ENCODE measurements around the gene MEIS2.

The MEIS2 gene

GRCh38 chr15:37078566-37078965 lies 21.8 kb downstream of the MEIS2 start:
- H3K36me3 ChIP-seq (ENCODE audit: insufficient read depth, low read length): peaks cover 68% of the 10 kb centered on the region
- no peak overlapping the region for H3K4me2 ChIP-seq (ENCODE audit: low read length)
- H3K27ac ChIP-seq (ENCODE audit: low read depth, low read length, poor library complexity, severe bottlenecking): no peak overlapping the region
- no peaks in the 10 kb centered on the region for H3K9me2 ChIP-seq (ENCODE audit: low read depth, low read length)
- H2AFZ ChIP-seq (ENCODE audit: low read length): no peak overlapping the region
- TF ChIP-seq EZH2 (IDR thresholded peaks at IDR 0.05; ENCODE audit: borderline replicate concordance, low read length): no peak
- TF ChIP-seq, protein P1, sequence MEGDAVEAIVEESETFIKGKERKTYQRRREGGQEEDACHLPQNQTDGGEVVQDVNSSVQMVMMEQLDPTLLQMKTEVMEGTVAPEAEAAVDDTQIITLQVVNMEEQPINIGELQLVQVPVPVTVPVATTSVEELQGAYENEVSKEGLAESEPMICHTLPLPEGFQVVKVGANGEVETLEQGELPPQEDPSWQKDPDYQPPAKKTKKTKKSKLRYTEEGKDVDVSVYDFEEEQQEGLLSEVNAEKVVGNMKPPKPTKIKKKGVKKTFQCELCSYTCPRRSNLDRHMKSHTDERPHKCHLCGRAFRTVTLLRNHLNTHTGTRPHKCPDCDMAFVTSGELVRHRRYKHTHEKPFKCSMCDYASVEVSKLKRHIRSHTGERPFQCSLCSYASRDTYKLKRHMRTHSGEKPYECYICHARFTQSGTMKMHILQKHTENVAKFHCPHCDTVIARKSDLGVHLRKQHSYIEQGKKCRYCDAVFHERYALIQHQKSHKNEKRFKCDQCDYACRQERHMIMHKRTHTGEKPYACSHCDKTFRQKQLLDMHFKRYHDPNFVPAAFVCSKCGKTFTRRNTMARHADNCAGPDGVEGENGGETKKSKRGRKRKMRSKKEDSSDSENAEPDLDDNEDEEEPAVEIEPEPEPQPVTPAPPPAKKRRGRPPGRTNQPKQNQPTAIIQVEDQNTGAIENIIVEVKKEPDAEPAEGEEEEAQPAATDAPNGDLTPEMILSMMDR (IDR thresholded peaks at IDR 0.05; ENCODE audit: low read length): no peak
- peaks cover 30% of the 10 kb centered on the region for H3K4me1 ChIP-seq (ENCODE audit: insufficient read depth, low read length, severe bottlenecking)
- no peaks in the 10 kb centered on the region for H3F3A ChIP-seq (ENCODE audit: insufficient read depth, low read length)
- no peak overlapping the region for H3K4me3 ChIP-seq (ENCODE audit: low read depth, low read length, poor library complexity, severe bottlenecking)
- H4K20me1 ChIP-seq (ENCODE audit: insufficient read depth, low read length): no peaks in the 10 kb centered on the region
- no peaks in the 10 kb centered on the region for H3K27me3 ChIP-seq (ENCODE audit: insufficient read depth, low read length)
- H3K9me3 ChIP-seq (ENCODE audit: low read length): no peaks in the 10 kb centered on the region
- H3K79me2 ChIP-seq (ENCODE audit: insufficient read depth, low read length): peaks cover 7% of the 10 kb centered on the region; the same call in 1 of the 2 replicates
- no peak overlapping the region for H3K9ac ChIP-seq (ENCODE audit: low read length)

GRCh38 chr15:37077623-37078351 lies 22.6 kb downstream of the MEIS2 start:
- no peak overlapping the region for H2AFZ ChIP-seq (ENCODE audit: low read length)
- H3K36me3 ChIP-seq (ENCODE audit: insufficient read depth, low read length): peaks cover 68% of the 10 kb centered on the region
- no peaks in the 10 kb centered on the region for H3K27me3 ChIP-seq (ENCODE audit: insufficient read depth, low read length)
- TF ChIP-seq, protein P1 (IDR thresholded peaks at IDR 0.05; ENCODE audit: low read length): no peak
- no peak for TF ChIP-seq EZH2 (IDR thresholded peaks at IDR 0.05; ENCODE audit: borderline replicate concordance, low read length)
- no peak overlapping the region for H3K4me2 ChIP-seq (ENCODE audit: low read length)
- no peaks in the 10 kb centered on the region for H3K9me3 ChIP-seq (ENCODE audit: low read length)
- no peaks in the 10 kb centered on the region for H4K20me1 ChIP-seq (ENCODE audit: insufficient read depth, low read length)
- H3K4me3 ChIP-seq (ENCODE audit: low read depth, low read length, poor library complexity, severe bottlenecking): no peak overlapping the region
- no peak overlapping the region for H3K9ac ChIP-seq (ENCODE audit: low read length)
- H3K4me1 ChIP-seq (ENCODE audit: insufficient read depth, low read length, severe bottlenecking): peaks cover 30% of the 10 kb centered on the region
- no peak overlapping the region for H3K27ac ChIP-seq (ENCODE audit: low read depth, low read length, poor library complexity, severe bottlenecking)
- H3K79me2 ChIP-seq (ENCODE audit: insufficient read depth, low read length): peaks cover 7% of the 10 kb centered on the region; the same call in 1 of the 2 replicates
- H3K9me2 ChIP-seq (ENCODE audit: low read depth, low read length): no peaks in the 10 kb centered on the region
- H3F3A ChIP-seq (ENCODE audit: insufficient read depth, low read length): no peaks in the 10 kb centered on the region

DNA sequence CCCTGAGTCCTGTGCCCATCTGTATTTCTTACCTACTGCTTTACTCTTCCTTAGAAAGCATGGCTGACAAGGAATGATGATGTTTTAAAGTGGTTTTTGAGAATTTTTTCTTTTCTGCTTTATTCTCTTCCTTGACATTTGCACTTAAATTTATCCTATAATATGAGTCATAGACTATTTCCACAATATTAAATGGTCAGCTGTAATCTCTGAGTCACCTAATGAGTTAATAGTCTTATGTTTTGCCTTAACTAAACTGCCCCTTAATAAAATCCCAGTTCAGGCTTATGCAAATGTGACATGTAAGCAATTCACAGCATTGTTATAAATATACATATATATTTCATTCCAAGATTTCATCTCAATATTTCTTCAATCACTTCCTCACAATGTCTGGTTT lies 23.8 kb downstream of the MEIS2 start:
- Histone ChIP-seq H3K9me3 (ENCODE audit: low read length) (no peaks in the 10 kb centered on the region), H3K79me2 (ENCODE audit: insufficient read depth, low read length) (peaks cover 7% of the 10 kb centered on the region; the same call in 1 of the 2 replicates), H3K9me2 (ENCODE audit: low read depth, low read length) (no peaks in the 10 kb centered on the region), H3K27ac (ENCODE audit: low read depth, low read length, poor library complexity, severe bottlenecking) (peak overlapping the region; percentile 64), H4K20me1 (ENCODE audit: insufficient read depth, low read length) (no peaks in the 10 kb centered on the region), H3K4me3 (ENCODE audit: low read depth, low read length, poor library complexity, severe bottlenecking) (peak overlapping the region; percentile 45), H3K36me3 (ENCODE audit: insufficient read depth, low read length) (peaks cover 61% of the 10 kb centered on the region), H3K9ac (ENCODE audit: low read length) (peak overlapping the region; percentile 44; the same call in 1 of the 2 replicates), H3K4me1 (ENCODE audit: insufficient read depth, low read length, severe bottlenecking) (peaks cover 30% of the 10 kb centered on the region), H3F3A (ENCODE audit: insufficient read depth, low read length) (no peaks in the 10 kb centered on the region), H3K27me3 (ENCODE audit: insufficient read depth, low read length) (no peaks in the 10 kb centered on the region), H2AFZ (ENCODE audit: low read length) (no peak overlapping the region), H3K4me2 (ENCODE audit: low read length) (peak overlapping the region; percentile 68)
- TF ChIP-seq, protein P1 (IDR thresholded peaks at IDR 0.05; ENCODE audit: low read length): no peak
- TF ChIP-seq EZH2 (IDR thresholded peaks at IDR 0.05; ENCODE audit: borderline replicate concordance, low read length): no peak

Measured in OCI-LY1 (cell line).